GM12892 (cell line): Measurements from ENCODE around the gene HBS1L.

Source experiments
- POLR2A ChIP-seq: IDR thresholded peaks from 2 replicates; pipeline ENCODE4 v1.6.1; 2011; ENCODE audit warnings: low read depth, low read length, control low read depth
- POLR2AphosphoS5 ChIP-seq: IDR thresholded peaks from 2 replicates; pipeline ENCODE4 v1.6.1; 2011; ENCODE audit warnings: low read depth, low read length, control low read depth
- TAF1 ChIP-seq: IDR thresholded peaks from 2 replicates; pipeline ENCODE4 v1.6.1; 2011; ENCODE audit warnings: low read depth, mild to moderate bottlenecking, control low read depth, low read length, borderline replicate concordance

- TF ChIP-seq POLR2AphosphoS5 (no peak), POLR2A (no peak), TAF1 (no peak)
Measured at GRCh38 chr6:135089901-135090300, 35.3 kb upstream of the HBS1L start.
